K562 (cell line): ENCODE results near the gene SEPTIN1. TPM values are rescaled to one million over a fixed set of nuclear protein-coding genes. Genes with fewer than 3 reads are reported as not detected.
A peak's percentile ranks its signal among the peaks of the same experiment; 100 is the strongest.

Experiments
- BRD9 ChIP-seq: fragments of 450-650 bp; IDR thresholded peaks from 2 replicates; pipeline ENCODE4 v1.6.1; 2018; ENCODE audit warnings: low read depth; ENCODE audit not compliant: partially characterized antibody
- CBFA2T2 ChIP-seq: fragments of 450-650 bp; conservative IDR thresholded peaks from 2 replicates; pipeline ENCODE4 v1.6.1; 2017; ENCODE audit warnings: mild to moderate bottlenecking
- CREM ChIP-seq: IDR thresholded peaks from 2 replicates; pipeline ENCODE4 v1.6.1; 2014; ENCODE audit warnings: antibody characterized with exemption, low read depth
- ELF1 ChIP-seq: fragments of 200-800 bp; sonication (Bioruptor generic); IDR thresholded peaks from 2 replicates; pipeline ENCODE4 v1.6.1; 2016; ENCODE audit warnings: missing genetic modification characterization, missing compliant biosample characterization
- FUS ChIP-seq: fragments of 200-400 bp; formaldehyde crosslinking; optimal IDR thresholded peaks from 2 replicates; pipeline ENCODE3; 2017; ENCODE audit warnings: low read depth, low read length
- HDAC2 ChIP-seq: fragments of 450-650 bp; IDR thresholded peaks from 2 replicates; pipeline ENCODE4 v1.6.1; 2016; ENCODE audit warnings: mild to moderate bottlenecking
- HNRNPL ChIP-seq: fragments of 200-400 bp; formaldehyde crosslinking; IDR thresholded peaks from 2 replicates; pipeline ENCODE4 v1.6.1; 2017; ENCODE audit warnings: low read depth, mild to moderate bottlenecking, low read length
- MED1 ChIP-seq: sonication (generic); formaldehyde crosslinking; IDR thresholded peaks from 2 replicates; pipeline ENCODE4 v1.8.1; 2023; ENCODE audit warnings: missing genetic modification reagents, borderline replicate concordance
- NR1H2 ChIP-seq: sonication (generic); formaldehyde crosslinking; IDR thresholded peaks from 2 replicates; pipeline ENCODE4 v1.4.0; 2020; ENCODE audit warnings: mild to moderate bottlenecking, missing genetic modification reagents
- PHF8 ChIP-seq: fragments of 200-600 bp; sonication (generic); IDR thresholded peaks from 2 replicates; pipeline ENCODE4 v1.6.1; 2012; ENCODE audit warnings: mixed run types, mild to moderate bottlenecking, inconsistent platforms, low read length, moderate library complexity, borderline replicate concordance
- RBBP5 ChIP-seq: fragments of 200-600 bp; sonication (generic); IDR thresholded peaks from 2 replicates; pipeline ENCODE4 v1.6.1; 2012; ENCODE audit warnings: borderline replicate concordance, mild to moderate bottlenecking, low read length, control low read depth, inconsistent platforms; ENCODE audit not compliant: insufficient read depth, poor library complexity, severe bottlenecking
- SRSF7 ChIP-seq: fragments of 200-400 bp; formaldehyde crosslinking; optimal IDR thresholded peaks from 2 replicates; pipeline ENCODE3; 2017; ENCODE audit warnings: mild to moderate bottlenecking, low read depth, low read length
- ZNF134 ChIP-seq: fragments of 250-450 bp; sonication (Bioruptor Pico); conservative IDR thresholded peaks from 2 replicates; pipeline ENCODE4 v1.4.0; 2020
- ZNF347 ChIP-seq: fragments of 450-650 bp; formaldehyde crosslinking; IDR thresholded peaks from 2 replicates; pipeline ENCODE4 v1.4.0; 2020; ENCODE audit warnings: low read depth, mild to moderate bottlenecking, moderate library complexity
- ZNF584 ChIP-seq: fragments of 200-800 bp; sonication (Bioruptor generic); IDR thresholded peaks from 2 replicates; pipeline ENCODE4 v1.6.1; 2016; ENCODE audit warnings: low read depth, mild to moderate bottlenecking, missing genetic modification characterization, missing compliant biosample characterization
- polyA plus RNA-seq, 8 experiments: library from polyadenylated mRNA; depleted of rRNA in 4 of 8; stranded (reverse) in 5 of 8; unstranded in 3 of 8; fragments of >200 nt; fragmentation: Nextera tagmentation in 2 of 8; fragmentation: Illumina TruSeq in 1 of 8; extraction: Ambion mirVana in 2 of 8; extraction: Trizol in 1 of 8; gene quantifications; 2 replicates each; pipeline versions ENCODE4 v1.2.1 to v1.2.3, GENCODE V29; 2011 to 2014; ENCODE audit warnings: inconsistent platforms in 1 of 8, missing spikeins in 1 of 8
- total RNA-seq, 7 experiments: library from RNA; depleted of rRNA in 6 of 7; stranded (reverse); fragments of >200 nt in 6 of 7; fragmentation: Illumina TruSeq in 2 of 7; extraction: Trizol in 2 of 7; gene quantifications; 2 replicates each; pipeline versions ENCODE4 v1.2.1 to v1.2.3, GENCODE V29; 2011 to 2021; ENCODE audit warnings: low replicate concordance in 1 of 7
- TF ChIP-seq, protein P1 (sequence below): fragments of 250-450 bp; sonication (Bioruptor Pico); IDR thresholded peaks from 2 replicates; pipeline ENCODE4 v1.8.0; 2021; ENCODE audit warnings: moderate library complexity, mild to moderate bottlenecking, inconsistent platforms
- TF ChIP-seq, protein P2 (sequence below), 2 experiments: fragments of 450-650 bp in 1 of 2; IDR thresholded peaks; 2 replicates each; pipeline ENCODE4 v1.6.1; 2011 to 2017; ENCODE audit warnings: low read depth in 2 of 2, antibody characterized with exemption in 1 of 2, borderline replicate concordance in 1 of 2, low read length in 1 of 2, mild to moderate bottlenecking in 1 of 2, mixed read lengths in 1 of 2; ENCODE audit not compliant: control insufficient read depth in 1 of 2

The SEPTIN1 gene
- total and polyA plus RNA-seq, 9 of the 15 experiments (the other 6 are each of a cell fraction or from before 2014, with no cell fraction given): 0.23 to 5.6 (median 1.7) TPM; not detected in 1

DNA sequence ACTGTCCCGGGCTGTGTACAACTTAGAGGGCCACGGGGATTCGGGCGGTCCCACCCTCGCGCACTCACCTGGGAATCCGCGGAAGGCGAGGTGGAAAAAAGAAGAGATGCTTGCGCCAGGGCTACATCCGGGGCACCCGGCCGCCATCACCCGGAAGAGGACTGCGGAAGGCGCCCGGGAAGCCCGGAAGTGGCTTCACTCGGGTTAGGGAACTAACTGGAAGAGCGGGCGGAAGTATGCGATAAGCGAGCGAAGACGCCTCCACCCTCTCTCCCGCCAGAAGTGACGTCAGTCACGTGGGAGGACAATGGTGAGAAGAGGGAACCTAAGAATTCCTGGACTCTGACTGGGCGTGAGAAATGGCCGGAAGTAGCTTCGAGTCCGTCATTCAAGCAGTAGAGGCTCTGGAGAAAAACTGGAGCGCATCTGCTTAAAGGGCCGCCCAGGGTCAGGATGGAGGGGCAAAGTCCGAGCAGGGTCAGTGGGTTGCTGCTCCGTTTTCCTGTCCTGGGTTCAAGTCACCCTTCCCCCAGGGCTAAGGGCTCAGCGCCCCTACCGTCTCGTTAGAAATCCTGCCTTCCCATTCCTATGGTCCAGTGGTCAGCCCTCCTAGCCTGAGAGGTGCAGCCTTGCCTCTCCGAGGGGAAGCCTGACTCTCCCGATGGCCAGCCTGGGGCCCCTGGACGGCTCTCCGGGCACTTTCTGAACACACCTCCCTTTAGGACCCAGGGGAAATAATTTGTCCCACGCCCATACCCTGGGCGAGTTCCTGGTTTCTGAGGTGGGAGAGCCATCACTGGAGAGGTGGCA is 27.0 kb downstream of the SEPTIN1 start, which contains the start of gene CD2BP2 (continued):
- TF ChIP-seq MED1 (no peak), FUS (no peak), BRD9 (no peak), CREM (peak; percentile 96), ZNF347 (CRISPR knock-in tag) (0 out of 2 replicates have a peak, but pooled peaks have one; percentile 16), CBFA2T2 (peak; percentile 79), ZNF134 (CRISPR knock-in tag) (no peak), NR1H2 (CRISPR knock-in tag) (peak; percentile 75; the same call in 1 of the 2 replicates), SRSF7 (no peak), ZNF584 (CRISPR knock-in tag) (peak; percentile 78; the same call in 1 of the 2 replicates), ELF1 (tag) (peak; percentile 100), HDAC2 (peak; percentile 89), PHF8 (peak; percentile 84; the same call in 1 of the 2 replicates), HNRNPL (no peak), RBBP5 (peak; percentile 87)
- TF ChIP-seq, protein P1, sequence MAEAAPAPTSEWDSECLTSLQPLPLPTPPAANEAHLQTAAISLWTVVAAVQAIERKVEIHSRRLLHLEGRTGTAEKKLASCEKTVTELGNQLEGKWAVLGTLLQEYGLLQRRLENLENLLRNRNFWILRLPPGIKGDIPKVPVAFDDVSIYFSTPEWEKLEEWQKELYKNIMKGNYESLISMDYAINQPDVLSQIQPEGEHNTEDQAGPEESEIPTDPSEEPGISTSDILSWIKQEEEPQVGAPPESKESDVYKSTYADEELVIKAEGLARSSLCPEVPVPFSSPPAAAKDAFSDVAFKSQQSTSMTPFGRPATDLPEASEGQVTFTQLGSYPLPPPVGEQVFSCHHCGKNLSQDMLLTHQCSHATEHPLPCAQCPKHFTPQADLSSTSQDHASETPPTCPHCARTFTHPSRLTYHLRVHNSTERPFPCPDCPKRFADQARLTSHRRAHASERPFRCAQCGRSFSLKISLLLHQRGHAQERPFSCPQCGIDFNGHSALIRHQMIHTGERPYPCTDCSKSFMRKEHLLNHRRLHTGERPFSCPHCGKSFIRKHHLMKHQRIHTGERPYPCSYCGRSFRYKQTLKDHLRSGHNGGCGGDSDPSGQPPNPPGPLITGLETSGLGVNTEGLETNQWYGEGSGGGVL (CRISPR knock-in tag): no peak
- TF ChIP-seq, protein P2, sequence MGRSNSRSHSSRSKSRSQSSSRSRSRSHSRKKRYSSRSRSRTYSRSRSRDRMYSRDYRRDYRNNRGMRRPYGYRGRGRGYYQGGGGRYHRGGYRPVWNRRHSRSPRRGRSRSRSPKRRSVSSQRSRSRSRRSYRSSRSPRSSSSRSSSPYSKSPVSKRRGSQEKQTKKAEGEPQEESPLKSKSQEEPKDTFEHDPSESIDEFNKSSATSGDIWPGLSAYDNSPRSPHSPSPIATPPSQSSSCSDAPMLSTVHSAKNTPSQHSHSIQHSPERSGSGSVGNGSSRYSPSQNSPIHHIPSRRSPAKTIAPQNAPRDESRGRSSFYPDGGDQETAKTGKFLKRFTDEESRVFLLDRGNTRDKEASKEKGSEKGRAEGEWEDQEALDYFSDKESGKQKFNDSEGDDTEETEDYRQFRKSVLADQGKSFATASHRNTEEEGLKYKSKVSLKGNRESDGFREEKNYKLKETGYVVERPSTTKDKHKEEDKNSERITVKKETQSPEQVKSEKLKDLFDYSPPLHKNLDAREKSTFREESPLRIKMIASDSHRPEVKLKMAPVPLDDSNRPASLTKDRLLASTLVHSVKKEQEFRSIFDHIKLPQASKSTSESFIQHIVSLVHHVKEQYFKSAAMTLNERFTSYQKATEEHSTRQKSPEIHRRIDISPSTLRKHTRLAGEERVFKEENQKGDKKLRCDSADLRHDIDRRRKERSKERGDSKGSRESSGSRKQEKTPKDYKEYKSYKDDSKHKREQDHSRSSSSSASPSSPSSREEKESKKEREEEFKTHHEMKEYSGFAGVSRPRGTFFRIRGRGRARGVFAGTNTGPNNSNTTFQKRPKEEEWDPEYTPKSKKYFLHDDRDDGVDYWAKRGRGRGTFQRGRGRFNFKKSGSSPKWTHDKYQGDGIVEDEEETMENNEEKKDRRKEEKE (IDR thresholded peaks at IDR 0.05; ENCODE audit: borderline replicate concordance in 1 of 2, control insufficient read depth in 1 of 2, low read depth in 2 of 2, low read length in 1 of 2): no peak
